Activated CD4-positive, alpha-beta T cell treated with anti-CD3 and anti-CD28 coated beads, Interleukin-2, Interleukin-4, amounts not matched to agents 100 ng/mL and 50 ng/mL, durations not matched to agents 16 hours and 8 hours (primary cell): ENCODE measurements around the gene GORASP1.

Experiments used
- DNase-seq: peaks from one replicate; pipeline ENCODE4 v3.0.0-alpha.2; 2020; ENCODE audit warnings: low spot score

GORASP1 gene

GRCh38 chr3:39107388-39108199 is at the start of gene GORASP1, which contains the start of gene TTC21A:
GORASP1 (minus strand) TSS chr3:39107627; CDS start chr3:39107541, 86 bp downstream.
TTC21A (plus strand) TSS chr3:39107680; CDS start chr3:39107838, 158 bp downstream.
- DNase-seq = peak; percentile 71

DNA sequence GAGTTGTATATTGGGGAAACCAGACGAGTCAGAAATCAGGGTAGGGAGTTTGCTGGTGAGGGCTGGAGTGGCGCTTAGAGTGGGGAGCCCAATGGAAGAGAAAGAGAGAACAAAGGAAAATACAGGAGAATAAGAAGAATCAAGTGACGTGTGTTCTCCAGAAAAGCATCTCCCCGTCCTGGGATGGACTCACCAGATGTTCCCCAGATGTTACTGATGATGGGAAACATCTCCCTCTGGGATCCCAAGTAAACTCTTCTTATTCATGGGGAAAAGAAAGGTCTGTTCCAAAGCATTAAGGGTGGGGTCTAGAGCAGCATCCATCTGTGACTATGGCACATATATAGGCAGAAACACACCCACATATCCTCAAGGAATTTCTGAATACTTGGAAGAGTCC is 49.0 kb upstream of the GORASP1 start:
- DNase-seq = no peak

DNA sequence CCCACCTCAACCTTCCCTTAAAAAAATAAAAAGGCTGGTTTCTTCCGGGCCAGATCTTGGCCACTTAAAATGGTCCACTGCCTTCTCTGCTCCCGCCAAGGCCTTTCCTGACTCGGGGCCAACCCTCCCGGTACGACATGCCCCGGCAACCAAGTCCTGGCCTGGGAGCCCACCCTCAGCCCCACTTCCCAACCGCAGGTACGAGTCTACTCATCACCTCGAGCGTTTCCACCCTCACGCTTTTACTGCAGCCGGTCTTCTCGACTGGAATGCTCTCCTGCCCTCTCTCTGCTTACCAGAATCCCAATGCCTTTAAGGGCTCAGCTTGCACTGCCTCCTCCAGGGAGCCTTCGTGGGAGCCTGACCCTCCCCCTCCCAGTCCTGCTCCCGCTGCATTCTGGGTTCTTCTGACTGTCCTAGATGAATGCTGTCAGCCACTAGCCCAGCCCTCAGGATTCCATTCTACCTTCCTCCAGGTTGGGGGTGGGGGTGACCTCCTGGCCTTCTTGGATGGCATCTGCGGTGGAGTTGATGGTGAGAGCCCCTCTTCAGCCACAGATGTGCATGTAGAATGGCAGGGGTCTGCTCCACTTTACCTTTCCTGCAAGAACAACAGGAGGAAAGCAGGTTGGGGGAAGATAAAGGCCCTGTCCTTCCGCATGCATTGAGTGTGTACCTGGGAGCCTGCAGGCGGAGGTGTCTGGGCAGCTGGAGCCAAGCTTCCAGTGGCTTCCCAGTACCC is 47.0 kb upstream of the GORASP1 start:
- no peak for DNase-seq

DNA sequence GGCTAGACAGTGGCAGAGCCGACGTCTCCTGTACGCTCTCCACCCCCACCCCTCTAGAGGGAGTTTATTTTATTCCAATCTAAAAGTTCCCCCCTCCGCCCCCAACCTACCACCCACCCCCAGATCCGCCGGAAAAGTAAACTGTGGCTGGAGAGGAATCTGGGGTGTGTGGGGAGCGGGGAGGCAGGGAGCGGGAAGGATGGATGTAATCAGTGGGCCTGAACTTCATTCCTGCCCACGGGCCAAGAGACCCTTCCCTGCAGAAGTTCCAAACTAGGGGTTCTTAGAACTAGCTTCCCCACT is 46.5 kb upstream of the GORASP1 start:
- DNase-seq = no peak

GRCh38 chr3:39150803-39151631 is 43.6 kb upstream of the GORASP1 start:
- peak; percentile 36 for DNase-seq

- DNase-seq = no peak
Measured at GRCh38 chr3:39150148-39150802, 42.8 kb upstream of the GORASP1 start.

- no peak for DNase-seq
Measured at GRCh38 chr3:39149498-39150147, 42.2 kb upstream of the GORASP1 start.

DNA sequence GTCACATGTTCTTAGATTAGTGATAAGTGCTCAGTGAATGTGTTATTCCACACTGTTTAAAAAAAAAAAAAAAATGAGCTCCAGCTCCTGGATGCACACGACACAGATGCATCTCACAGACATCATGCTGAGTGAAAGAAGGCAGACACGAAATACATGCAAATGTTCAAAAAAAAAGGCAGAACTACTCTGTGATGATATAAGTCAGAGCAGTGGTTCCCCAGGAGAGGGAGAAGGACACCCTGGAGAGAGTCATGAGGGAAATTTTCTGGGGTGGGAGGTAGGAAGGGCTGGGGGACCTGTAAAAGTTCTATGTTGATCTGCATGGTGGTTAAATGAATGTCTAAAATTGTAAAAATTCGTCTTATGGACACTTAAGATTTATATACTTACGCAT is 41.6 kb upstream of the GORASP1 start:
- DNase-seq = no peak

DNA sequence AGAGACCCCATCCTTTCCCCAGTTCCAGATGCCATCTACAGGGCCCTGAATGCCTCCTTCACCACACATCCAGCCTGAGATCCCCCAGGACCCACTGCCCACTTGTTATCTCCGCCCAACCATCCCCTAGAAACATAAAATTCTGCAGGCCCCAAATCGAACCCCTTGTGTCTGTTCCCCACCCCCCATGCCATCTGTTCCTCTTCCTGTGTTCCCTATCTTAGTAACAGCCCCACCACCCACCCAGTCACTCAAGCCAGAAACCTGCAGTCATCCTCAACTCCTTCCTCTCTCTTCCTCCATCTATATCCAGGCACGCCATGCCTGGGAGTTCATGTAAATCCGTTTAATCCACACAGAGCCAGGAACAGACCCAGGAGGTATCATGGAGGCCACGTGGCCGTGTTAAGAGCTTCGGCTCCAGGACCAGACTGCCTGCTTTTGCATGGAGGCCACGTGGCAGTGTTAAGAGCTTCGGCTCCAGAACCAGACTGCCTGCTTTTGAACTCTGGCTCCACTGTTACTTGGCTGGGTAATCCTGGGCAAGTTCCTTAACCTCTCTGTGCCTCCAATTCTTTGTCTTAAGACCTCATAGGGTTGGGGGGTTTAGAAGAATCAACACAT is 41.1 kb upstream of the GORASP1 start:
- DNase-seq = no peak

DNA sequence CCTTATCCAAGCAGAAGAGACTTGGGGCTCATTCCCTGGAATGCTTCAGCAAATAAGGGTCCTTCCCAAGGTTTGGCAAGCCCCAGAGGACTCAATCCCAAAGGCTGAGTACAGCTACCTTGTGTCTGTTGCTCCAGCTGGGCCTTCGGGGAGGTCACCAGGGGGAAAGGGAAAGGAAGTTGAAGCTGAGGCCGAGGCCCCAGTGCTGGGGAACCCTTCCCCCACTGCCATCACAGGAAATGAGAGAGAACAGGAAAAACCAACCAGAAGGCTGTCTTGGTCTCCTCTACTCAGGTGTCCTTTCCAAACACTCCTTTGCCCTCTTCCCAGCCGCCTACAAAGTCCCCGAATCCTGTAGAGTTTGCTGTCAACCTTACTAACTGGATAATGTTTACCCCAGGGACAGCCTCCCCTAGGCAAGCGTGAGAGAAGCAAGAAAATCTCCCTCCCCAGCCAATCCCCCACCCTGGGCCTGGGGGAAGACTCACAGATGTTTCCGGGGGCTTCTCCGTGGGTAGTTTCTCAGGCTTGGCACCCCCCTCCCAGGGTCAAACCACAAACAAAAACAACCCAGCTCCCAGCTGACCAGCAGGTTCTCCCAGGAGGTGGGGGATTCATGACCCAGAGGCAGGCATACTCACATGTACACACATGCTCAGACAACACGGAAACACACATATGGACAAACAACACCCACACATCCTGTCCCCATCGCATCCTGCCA is 40.4 kb upstream of the GORASP1 start:
- peak; percentile 71 for DNase-seq

GRCh38 chr3:39146611-39147591 is 39.5 kb upstream of the GORASP1 start:
- peak; percentile 84 for DNase-seq

DNA sequence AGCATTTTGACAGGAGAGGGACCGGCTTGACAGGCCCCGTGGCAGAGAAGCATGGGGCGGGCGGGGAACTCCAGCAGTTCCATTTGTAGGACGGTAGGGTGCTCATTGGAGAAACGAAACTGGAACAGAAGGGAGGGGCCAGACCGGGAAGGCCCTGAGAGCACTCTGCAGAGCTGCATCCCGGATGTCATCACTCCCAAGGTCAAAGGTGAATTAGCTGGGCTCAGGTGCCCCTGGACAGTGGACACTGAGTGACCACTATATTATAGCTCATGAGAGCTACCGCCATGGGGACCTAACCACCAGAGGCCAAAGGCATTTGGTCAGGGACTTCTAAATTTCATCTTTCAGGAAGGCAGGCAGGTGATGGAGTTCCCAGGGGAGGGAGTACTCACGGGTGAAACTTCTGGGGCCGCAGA is 38.7 kb upstream of the GORASP1 start:
- DNase-seq = no peak

- DNase-seq = no peak
Measured at GRCh38 chr3:39144748-39145380, 37.4 kb upstream of the GORASP1 start.

GRCh38 chr3:39144095-39144747 is 36.8 kb upstream of the GORASP1 start:
- DNase-seq = no peak

- DNase-seq = no peak
Measured at GRCh38 chr3:39143051-39143885, 35.8 kb upstream of the GORASP1 start.

DNA sequence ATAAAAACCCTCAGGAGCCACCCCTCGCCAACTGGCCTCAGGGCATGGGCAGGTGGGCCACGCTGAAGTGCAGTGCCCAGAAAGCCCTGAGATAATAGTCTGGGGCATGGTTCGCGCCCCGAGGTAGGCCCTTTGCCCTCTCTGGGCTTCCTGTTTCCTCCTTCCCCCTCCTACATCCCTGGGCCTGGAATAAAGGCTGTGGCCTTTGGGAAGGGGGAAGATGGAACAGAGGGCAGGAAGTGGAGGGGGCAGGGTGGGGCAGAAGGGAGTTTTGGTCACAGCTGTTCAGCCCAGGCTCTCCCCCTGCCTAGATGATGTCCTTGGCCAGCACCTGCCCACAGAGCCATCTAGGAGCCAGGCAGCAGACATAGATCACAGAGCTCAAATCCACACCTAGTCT is 34.6 kb upstream of the GORASP1 start:
- DNase-seq = no peak
